ENCODE data around the gene DOK4. TPM values are rescaled to one million over a fixed set of nuclear protein-coding genes. Genes with fewer than 3 reads are reported as not detected.
A peak's percentile ranks its signal among the peaks of the same experiment; 100 is the strongest.

DOK4 gene
- total RNA-seq, 4 donors from 2014 or later = 2.2 to 3.6 (median 2.9) TPM

- in situ Hi-C loops (cut with MboI; ENCODE audit: low sequenced_read_pairs in 4 of 4) = loop anchor here in 2 of 4 donors (5.0 kb wide), 1 partner anchor 221 kb away; no protein-coding TSS in a partner anchor
These were observed 36.7 kb upstream of the DOK4 start for GRCh38 chr16:57522960-57523359.

DNA sequence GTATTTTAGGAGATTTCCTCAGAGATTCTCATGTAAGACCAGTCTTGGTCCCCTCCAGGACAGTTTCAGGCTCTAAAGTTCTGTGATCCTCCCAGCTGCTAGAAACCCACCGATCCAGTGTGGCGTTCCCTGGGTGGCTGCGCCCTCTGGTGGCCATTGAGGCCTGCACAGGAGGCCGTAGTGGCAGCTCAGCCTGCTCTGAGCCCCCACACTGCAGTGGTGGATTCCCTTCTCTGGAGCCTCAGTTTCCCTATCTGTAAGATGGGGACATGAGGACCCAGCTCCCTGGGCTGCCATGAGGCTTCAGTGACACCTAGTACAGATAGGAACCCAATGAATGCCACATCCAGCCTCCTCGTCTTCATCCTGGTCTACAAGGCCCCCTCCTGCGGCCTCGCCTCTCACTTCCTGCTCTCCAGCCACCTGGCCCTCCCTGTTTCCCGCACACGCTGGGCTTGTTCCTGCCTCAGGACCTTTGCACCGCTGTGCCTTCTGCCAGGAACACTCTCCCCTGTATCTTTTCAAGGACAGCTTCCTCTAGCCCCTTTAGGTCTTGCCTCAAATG, 33.6 kb upstream of the DOK4 start:
- in situ Hi-C loops (cut with MboI; ENCODE audit: low sequenced_read_pairs in 4 of 4) (loop anchor here (5.0 to 10.0 kb wide), 4 partner anchors 95 to 218 kb away; no protein-coding TSS in a partner anchor), intact Hi-C loops (cut with DNase I; ENCODE audit: low total_unique reads) (loop anchor here (1.0 kb wide), 2 partner anchors 101 to 220 kb away; no protein-coding TSS in a partner anchor)
- Histone ChIP-seq H3K36me3 (no peaks in the 10 kb centered on the region), H3K4me1 (no peaks in the 10 kb centered on the region), H3K27me3 (no peaks in the 10 kb centered on the region), H3K27ac (no peak overlapping the region), H3K9me3 (no peaks in the 10 kb centered on the region), H3K4me3 (no peak overlapping the region)
- peak; percentile 25 to 52 for DNase-seq
- ATAC-seq = peak; percentile 65 to 77
- TF ChIP-seq CTCF (IDR thresholded peaks at IDR 0.05 in 4 of 5, conservative IDR thresholded peaks at IDR 0.05 in 1 of 5) (peak; percentile 80 to 96 (median 90)), POLR2A (IDR thresholded peaks at IDR 0.05) (no peak)

More at GRCh38 chr16:57522960-57523359, 36.7 kb upstream of the DOK4 start:
- H3K9me3 ChIP-seq = no peaks in the 10 kb centered on the region
- no peak overlapping the region for H3K4me3 ChIP-seq
- no peak for TF ChIP-seq POLR2A (IDR thresholded peaks at IDR 0.05)
- no peak for TF ChIP-seq CTCF (IDR thresholded peaks at IDR 0.05 in 4 of 5, conservative IDR thresholded peaks at IDR 0.05 in 1 of 5)
- DNase-seq = no peak
- H3K4me1 ChIP-seq = no peaks in the 10 kb centered on the region
- intact Hi-C loops (cut with DNase I; ENCODE audit: low total_unique reads) = no loop called here
- no peaks in the 10 kb centered on the region for H3K27me3 ChIP-seq
- no peak overlapping the region for H3K27ac ChIP-seq
- no peak for ATAC-seq
- no peaks in the 10 kb centered on the region for H3K36me3 ChIP-seq

GRCh38 chr16:57518922-57519321, 32.6 kb upstream of the DOK4 start:
- H3K4me1 ChIP-seq = no peaks in the 10 kb centered on the region
- H3K27ac ChIP-seq = no peak overlapping the region
- H3K27me3 ChIP-seq = no peaks in the 10 kb centered on the region
- TF ChIP-seq CTCF (IDR thresholded peaks at IDR 0.05 in 4 of 5, conservative IDR thresholded peaks at IDR 0.05 in 1 of 5) (no peak), POLR2A (IDR thresholded peaks at IDR 0.05) (no peak)
- H3K9me3 ChIP-seq = no peaks in the 10 kb centered on the region
- intact Hi-C loops (cut with DNase I; ENCODE audit: low total_unique reads) (loop anchor here (1.0 kb wide), 2 partner anchors 100 to 219 kb away; no protein-coding TSS in a partner anchor), in situ Hi-C loops (cut with MboI; ENCODE audit: low sequenced_read_pairs in 4 of 4) (loop anchor here in 3 of 4 donors (5.0 to 10.0 kb wide), 4 partner anchors 94 to 217 kb away; no protein-coding TSS in a partner anchor)
- ATAC-seq (no peak), DNase-seq (no peak)
- H3K36me3 ChIP-seq = no peaks in the 10 kb centered on the region
- no peak overlapping the region for H3K4me3 ChIP-seq

- no peak for ATAC-seq
- intact Hi-C loops (cut with DNase I; ENCODE audit: low total_unique reads) = no loop called here
- no peak for DNase-seq
- in situ Hi-C loops (cut with MboI; ENCODE audit: low sequenced_read_pairs in 4 of 4) = loop anchor here in 3 of 4 donors (5.0 to 10.0 kb wide), 4 partner anchors 94 to 216 kb away; no protein-coding TSS in a partner anchor
- Histone ChIP-seq H3K27me3 (no peaks in the 10 kb centered on the region), H3K4me3 (no peak overlapping the region), H3K4me1 (no peaks in the 10 kb centered on the region), H3K36me3 (no peaks in the 10 kb centered on the region), H3K27ac (no peak overlapping the region), H3K9me3 (no peaks in the 10 kb centered on the region)
- no peak for TF ChIP-seq POLR2A (IDR thresholded peaks at IDR 0.05)
- TF ChIP-seq CTCF (IDR thresholded peaks at IDR 0.05 in 4 of 5, conservative IDR thresholded peaks at IDR 0.05 in 1 of 5) = no peak
These were observed 32.2 kb upstream of the DOK4 start for GRCh38 chr16:57518520-57518919.
